IPS-15b (cell line): ENCODE measurements around the gene FAM221B.

Experiments
- H3K27me3 ChIP-seq: one replicate; pipeline ENCODE4 v1.6.1; 2013; ENCODE audit warnings: low read length; ENCODE audit not compliant: control insufficient read depth, insufficient read depth
- H3K36me3 ChIP-seq: one replicate; pipeline ENCODE4 v1.6.1; 2013; ENCODE audit warnings: low read length; ENCODE audit not compliant: control insufficient read depth, insufficient read depth
- H3K4me1 ChIP-seq: one replicate; pipeline ENCODE4 v1.6.1; 2013; ENCODE audit warnings: mild to moderate bottlenecking, low read length; ENCODE audit not compliant: control insufficient read depth, insufficient read depth
- H3K4me3 ChIP-seq: one replicate; pipeline ENCODE4 v1.5.1; 2013; ENCODE audit warnings: low read depth, low read length
- H3K9ac ChIP-seq: one replicate; pipeline ENCODE4 v1.6.1; 2013; ENCODE audit warnings: low read depth, mild to moderate bottlenecking, low read length
- H3K9me3 ChIP-seq: one replicate; pipeline ENCODE4 v1.6.1; 2013; ENCODE audit warnings: mild to moderate bottlenecking, low read length; ENCODE audit not compliant: control insufficient read depth, insufficient read depth

Gene FAM221B

DNA sequence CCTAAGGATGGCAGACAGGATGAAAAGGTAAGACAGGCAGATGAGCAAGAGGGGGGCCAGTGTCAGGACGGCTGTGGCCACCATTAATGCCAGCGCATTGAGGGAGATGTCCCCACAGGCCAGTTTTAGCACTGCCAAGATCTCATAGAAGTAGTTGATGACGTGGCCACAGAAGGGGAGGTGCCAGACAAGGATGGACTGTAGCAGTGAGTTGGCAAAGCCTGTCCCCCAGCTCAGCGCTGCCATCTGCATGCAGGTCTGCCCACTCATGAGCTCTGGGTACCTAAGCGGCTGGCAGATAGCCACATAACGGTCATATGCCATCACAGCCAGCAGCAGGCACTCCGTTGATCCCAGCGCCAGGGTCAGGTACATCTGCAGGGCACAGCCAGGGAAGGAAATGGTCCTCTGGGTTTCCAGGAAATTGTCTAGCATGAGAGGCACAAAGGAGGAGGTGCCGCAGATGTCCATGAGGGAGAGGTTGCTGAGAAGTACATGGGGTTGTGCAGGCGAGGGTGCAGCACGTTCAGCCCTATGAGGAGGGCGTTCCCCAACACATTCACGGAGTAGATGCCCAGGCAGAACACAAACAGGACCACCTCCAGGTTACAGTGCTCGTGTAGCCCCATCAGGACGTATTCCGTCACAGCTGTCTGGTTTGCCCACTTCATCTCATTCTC lies 30.9 kb upstream of the FAM221B start:
- H3K9me3 ChIP-seq, result no peaks in the 10 kb centered on the region
- H3K4me1 ChIP-seq, result no peaks in the 10 kb centered on the region
- H3K27me3 ChIP-seq, result peaks cover 14% of the 10 kb centered on the region
- no peak overlapping the region for H3K9ac ChIP-seq
- H3K4me3 ChIP-seq, result no peak overlapping the region
- no peaks in the 10 kb centered on the region for H3K36me3 ChIP-seq

GRCh38 chr9:35858458-35858857 lies 29.9 kb upstream of the FAM221B start:
- peaks cover 14% of the 10 kb centered on the region for H3K27me3 ChIP-seq
- H3K9ac ChIP-seq, result no peak overlapping the region
- no peak overlapping the region for H3K4me3 ChIP-seq
- no peaks in the 10 kb centered on the region for H3K9me3 ChIP-seq
- H3K4me1 ChIP-seq, result no peaks in the 10 kb centered on the region
- H3K36me3 ChIP-seq, result no peaks in the 10 kb centered on the region

- H3K27me3 ChIP-seq, result peaks cover 11% of the 10 kb centered on the region
- H3K9me3 ChIP-seq, result no peaks in the 10 kb centered on the region
- peaks cover 3% of the 10 kb centered on the region for H3K36me3 ChIP-seq
- H3K9ac ChIP-seq, result no peak overlapping the region
- H3K4me3 ChIP-seq, result no peak overlapping the region
- no peaks in the 10 kb centered on the region for H3K4me1 ChIP-seq
These were observed 28.4 kb upstream of the FAM221B start for GRCh38 chr9:35856882-35857281.

DNA sequence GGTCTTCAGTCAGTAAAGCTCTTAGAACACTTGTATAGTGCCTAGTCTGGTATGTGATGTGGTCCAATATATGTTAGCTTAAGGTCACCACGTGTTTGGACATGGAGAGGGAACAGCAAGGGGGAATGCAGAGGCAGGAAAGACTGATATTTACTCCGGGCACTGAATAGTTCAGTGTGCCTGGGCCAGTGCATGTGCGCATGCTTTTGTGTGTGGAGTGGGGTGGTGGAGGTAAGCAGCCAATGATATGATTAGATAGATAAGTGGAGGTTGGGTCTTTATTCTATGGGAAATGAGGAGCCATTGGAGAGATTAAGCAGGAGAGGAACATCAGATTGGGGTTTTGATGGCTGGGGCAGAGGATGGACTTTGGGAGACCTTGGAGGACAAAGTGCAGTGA lies 27.7 kb upstream of the FAM221B start:
- peaks cover 3% of the 10 kb centered on the region for H3K36me3 ChIP-seq
- H3K4me1 ChIP-seq, result no peaks in the 10 kb centered on the region
- no peak overlapping the region for H3K9ac ChIP-seq
- H3K4me3 ChIP-seq, result no peak overlapping the region
- H3K9me3 ChIP-seq, result no peaks in the 10 kb centered on the region
- H3K27me3 ChIP-seq, result peaks cover 10% of the 10 kb centered on the region

DNA sequence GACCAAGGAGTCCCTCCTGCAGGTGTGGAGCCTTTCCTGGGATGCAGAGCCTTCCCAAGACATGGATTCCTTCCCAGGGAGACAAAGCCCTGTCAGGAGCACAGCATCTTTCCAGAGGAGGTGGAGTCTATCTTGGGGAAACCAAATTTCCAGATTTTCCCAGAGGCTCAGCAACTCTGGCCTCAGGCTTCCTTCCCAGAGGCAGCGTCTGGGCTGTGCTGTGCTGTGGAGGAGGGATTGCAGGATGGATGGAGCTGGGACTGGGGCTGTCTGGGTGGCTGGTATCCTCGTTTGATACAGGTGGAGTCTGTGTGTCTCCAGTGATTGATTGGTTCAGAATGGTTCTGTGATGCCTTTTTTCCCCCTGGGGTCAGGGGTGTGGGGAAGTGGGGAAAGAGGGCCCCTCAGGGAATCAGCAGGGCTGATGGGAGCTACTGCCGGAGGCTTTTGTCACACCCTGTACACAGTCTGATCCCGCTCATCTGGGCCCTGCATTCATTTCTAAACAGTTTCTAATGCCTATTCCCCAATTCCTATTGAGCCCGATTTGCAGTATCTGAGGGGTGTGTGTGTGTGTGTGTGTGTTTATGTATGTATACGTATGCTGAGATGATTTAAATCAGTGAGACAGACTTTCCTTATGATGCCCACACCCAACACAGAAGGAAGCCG lies 25.7 kb upstream of the FAM221B start:
- Histone ChIP-seq H3K36me3 (peaks cover 3% of the 10 kb centered on the region), H3K27me3 (peaks cover 2% of the 10 kb centered on the region), H3K4me3 (no peak overlapping the region), H3K9ac (no peak overlapping the region), H3K4me1 (no peaks in the 10 kb centered on the region), H3K9me3 (no peaks in the 10 kb centered on the region)

DNA sequence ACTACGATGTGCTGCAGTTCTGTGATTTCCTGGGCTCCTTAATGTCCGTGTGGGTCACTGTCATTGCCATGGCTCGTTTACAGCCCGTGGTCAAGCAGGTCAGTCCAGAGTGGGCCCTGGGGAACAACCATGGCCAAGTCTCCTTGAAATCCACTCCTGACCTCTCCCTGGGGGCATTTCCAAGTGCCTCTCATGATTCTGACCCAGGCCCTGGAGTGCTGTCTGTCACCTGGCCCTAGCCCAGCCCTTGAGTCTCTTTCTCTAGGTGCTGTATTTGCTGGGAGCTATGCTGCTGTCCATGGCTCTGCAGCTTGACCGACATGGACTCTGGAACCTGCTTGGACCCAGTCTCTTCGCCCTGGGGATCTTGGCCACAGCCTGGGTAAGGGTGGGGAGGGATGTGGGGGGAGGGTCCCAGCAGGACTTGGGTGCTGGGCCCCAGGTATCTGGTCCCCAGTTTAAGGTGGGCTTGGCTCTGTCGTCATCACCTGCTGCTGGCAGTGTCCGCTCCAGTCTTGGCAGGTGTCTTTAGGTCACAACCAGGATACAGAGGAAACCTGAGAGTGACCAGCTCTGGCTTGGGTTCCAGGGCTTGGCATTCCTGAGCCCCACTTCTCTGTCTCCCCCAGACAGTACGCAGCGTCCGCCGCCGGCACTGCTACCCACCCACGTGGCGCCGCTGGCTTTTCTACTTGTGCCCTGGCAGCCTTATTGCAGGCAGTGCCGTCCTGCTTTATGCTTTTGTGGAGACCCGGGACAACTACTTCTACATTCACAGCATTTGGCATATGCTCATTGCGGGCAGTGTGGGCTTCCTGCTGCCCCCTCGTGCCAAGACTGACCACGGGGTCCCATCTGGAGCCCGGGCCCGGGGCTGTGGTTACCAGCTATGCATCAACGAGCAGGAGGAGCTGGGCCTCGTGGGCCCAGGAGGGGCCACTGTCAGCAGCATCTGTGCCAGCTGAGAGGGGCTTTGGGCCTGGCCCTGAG lies 24.6 kb upstream of the FAM221B start:
- H3K4me1 ChIP-seq, result no peaks in the 10 kb centered on the region
- peaks cover 3% of the 10 kb centered on the region for H3K36me3 ChIP-seq
- H3K4me3 ChIP-seq, result no peak overlapping the region
- H3K27me3 ChIP-seq, result peaks cover 2% of the 10 kb centered on the region
- H3K9me3 ChIP-seq, result no peaks in the 10 kb centered on the region
- H3K9ac ChIP-seq, result no peak overlapping the region

DNA sequence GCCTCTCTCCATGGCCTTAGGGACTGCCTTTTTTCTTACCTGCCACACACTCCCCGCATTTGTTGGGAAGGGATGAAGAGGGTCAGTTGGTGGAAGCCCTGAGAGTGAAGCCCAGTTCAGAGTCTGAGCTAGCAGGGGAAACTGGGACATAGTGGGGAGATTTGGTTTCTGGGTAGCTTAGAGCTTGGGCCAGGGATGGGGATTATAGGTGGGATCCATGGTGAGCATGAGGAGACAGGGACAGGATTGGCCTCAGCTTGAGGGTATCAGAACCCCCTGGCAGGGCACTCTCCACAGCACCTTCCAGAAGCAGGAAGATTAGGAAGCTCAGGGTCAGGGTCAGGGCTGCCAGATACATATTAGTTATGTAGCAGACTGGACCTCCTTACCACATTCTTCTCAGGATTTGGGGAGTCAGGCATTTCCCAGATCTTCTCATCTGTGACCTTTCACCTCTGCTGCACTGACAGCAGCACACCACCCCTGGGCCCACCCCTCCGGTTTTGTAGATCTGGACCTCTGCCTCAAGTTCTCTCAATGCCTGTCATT lies 23.8 kb upstream of the FAM221B start:
- Histone ChIP-seq H3K9me3 (no peaks in the 10 kb centered on the region), H3K36me3 (peaks cover 3% of the 10 kb centered on the region), H3K9ac (no peak overlapping the region), H3K27me3 (peaks cover 2% of the 10 kb centered on the region), H3K4me3 (no peak overlapping the region), H3K4me1 (no peaks in the 10 kb centered on the region)

DNA sequence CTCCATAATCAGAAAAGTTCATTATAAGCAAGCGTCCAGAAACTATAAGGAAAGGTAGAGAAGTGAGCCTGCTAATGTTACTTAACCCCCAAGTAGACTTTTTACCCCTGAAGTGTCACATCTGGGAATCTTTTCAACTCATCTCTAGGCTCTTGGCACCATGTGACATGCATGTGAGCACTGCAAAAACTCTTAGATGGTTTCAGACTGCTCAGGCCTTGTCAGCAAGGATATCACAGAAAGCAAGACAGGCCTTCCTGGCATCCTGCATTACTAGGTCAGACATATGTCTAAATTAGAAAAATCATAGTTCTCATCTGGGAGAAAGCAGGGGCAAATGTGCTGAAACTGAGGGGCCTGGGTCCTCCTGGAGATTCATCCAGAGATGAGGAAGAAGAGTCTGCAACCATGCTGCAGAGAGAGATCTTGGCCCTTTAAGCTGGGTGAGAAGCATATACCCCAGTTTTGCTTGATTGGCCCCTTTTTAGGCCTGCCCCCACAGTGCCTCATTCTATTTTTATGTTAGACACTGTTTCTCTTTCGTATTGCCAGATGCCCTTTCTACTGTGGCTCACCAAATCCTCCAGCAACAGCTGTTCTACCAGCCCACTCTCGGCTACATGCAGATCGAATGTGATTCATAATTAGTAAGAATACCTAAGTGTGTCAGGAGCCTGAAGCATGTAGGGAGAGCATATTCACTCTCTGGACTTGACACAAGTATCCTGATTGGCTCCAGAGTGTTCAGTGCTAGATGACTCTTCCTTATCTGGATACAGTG lies 19.4 kb upstream of the FAM221B start:
- peaks cover 8% of the 10 kb centered on the region for H3K27me3 ChIP-seq
- no peak overlapping the region for H3K9ac ChIP-seq
- H3K36me3 ChIP-seq, result no peaks in the 10 kb centered on the region
- no peak overlapping the region for H3K4me3 ChIP-seq
- peaks cover 18% of the 10 kb centered on the region for H3K4me1 ChIP-seq
- H3K9me3 ChIP-seq, result no peaks in the 10 kb centered on the region

- H3K36me3 ChIP-seq, result no peaks in the 10 kb centered on the region
- peak overlapping the region; percentile 50 for H3K9ac ChIP-seq
- H3K9me3 ChIP-seq, result no peaks in the 10 kb centered on the region
- peak overlapping the region; percentile 76 for H3K4me3 ChIP-seq
- peaks cover 23% of the 10 kb centered on the region for H3K4me1 ChIP-seq
- peaks cover 8% of the 10 kb centered on the region for H3K27me3 ChIP-seq
These were observed 17.6 kb upstream of the FAM221B start for GRCh38 chr9:35845824-35846771.

DNA sequence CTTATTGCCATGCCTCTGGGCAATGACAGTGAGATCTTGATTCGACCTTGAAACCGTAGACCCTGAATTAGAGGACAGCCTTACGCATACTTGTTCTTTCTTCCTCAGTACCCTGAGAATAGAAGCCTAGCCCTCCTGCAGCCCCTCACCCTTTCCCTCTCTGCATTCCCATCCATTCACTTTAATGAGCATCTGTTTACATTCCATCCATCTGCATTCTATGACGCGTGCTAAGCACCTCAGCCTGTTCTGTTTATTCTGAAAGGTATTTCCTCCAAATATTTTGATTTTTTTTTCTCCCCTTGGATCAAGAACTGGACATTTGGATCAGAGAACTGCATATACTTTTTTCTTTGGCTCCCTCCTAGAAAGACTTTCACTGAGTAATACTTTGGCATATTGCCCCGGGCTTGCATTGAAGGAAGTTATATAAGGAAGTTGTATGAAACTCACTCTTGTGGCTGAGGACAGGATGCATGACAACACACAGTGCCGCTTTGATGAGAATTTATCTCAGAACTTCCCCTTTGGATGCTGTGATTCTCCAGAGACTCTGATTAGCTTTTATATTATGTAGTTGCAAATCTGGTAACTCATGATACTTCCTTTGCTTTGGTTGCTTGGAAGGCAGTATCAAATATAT lies 16.2 kb upstream of the FAM221B start:
- Histone ChIP-seq H3K9ac (no peak overlapping the region), H3K9me3 (no peaks in the 10 kb centered on the region), H3K4me3 (no peak overlapping the region), H3K36me3 (no peaks in the 10 kb centered on the region), H3K4me1 (peaks cover 23% of the 10 kb centered on the region), H3K27me3 (peaks cover 8% of the 10 kb centered on the region)
